Activated naive CD4-positive, alpha-beta T cell treated with anti-CD3 and anti-CD28 coated beads, Interleukin-2, amount 50 U/mL, for 16 hours (primary cell): ENCODE results near the gene SELENBP1.
"Not testable (repeated sequence)": the region's sequence is repeated elsewhere in the genome, so short reads cannot be mapped to it uniquely, and the experiment has no call there.

ENCODE experiments used
- DNase-seq: peaks from one replicate; pipeline ENCODE4 v3.0.0-alpha.2; 2020

Gene SELENBP1

GRCh38 chr1:151372058-151372934 lies at the start of gene SELENBP1:
SELENBP1 (minus strand) TSS chr1:151372705; CDS start chr1:151372641, 64 bp downstream.
- no peak for DNase-seq

GRCh38 chr1:151419819-151420218 lies 47.3 kb upstream of the SELENBP1 start:
- DNase-seq, result no peak

GRCh38 chr1:151418081-151418480 lies 45.6 kb upstream of the SELENBP1 start:
- no peak for DNase-seq

GRCh38 chr1:151416231-151416630 lies 43.7 kb upstream of the SELENBP1 start:
- DNase-seq, result no peak

- DNase-seq, result no peak
These were observed 39.4 kb upstream of the SELENBP1 start for GRCh38 chr1:151411884-151412283.

GRCh38 chr1:151408891-151409290 lies 36.4 kb upstream of the SELENBP1 start:
- DNase-seq, result no peak

- no peak for DNase-seq
These were observed 34.8 kb upstream of the SELENBP1 start for GRCh38 chr1:151407304-151407703.

- DNase-seq, result no peak
These were observed 33.7 kb upstream of the SELENBP1 start for GRCh38 chr1:151406176-151406575.

GRCh38 chr1:151405187-151405951 lies 32.9 kb upstream of the SELENBP1 start:
- DNase-seq, result no peak

- DNase-seq, result no peak
These were observed 31.1 kb upstream of the SELENBP1 start for GRCh38 chr1:151403612-151404011.

GRCh38 chr1:151402764-151403163 lies 30.3 kb upstream of the SELENBP1 start:
- no peak for DNase-seq

- DNase-seq, result no peak
These were observed 29.4 kb upstream of the SELENBP1 start for GRCh38 chr1:151401860-151402259.

- DNase-seq, result no peak
These were observed 28.8 kb upstream of the SELENBP1 start for GRCh38 chr1:151401125-151401788.

GRCh38 chr1:151399324-151400171 lies 27.0 kb upstream of the SELENBP1 start, which contains the start of gene PSMB4:
PSMB4 (plus strand) TSS chr1:151399573; CDS start chr1:151399588, 15 bp downstream.
- peak; percentile 77 for DNase-seq

GRCh38 chr1:151396265-151396664 lies 23.8 kb upstream of the SELENBP1 start:
- DNase-seq, result not testable (repeated sequence)

GRCh38 chr1:151393583-151393982 lies 21.1 kb upstream of the SELENBP1 start:
- DNase-seq, result no peak

GRCh38 chr1:151391079-151391563 lies 18.6 kb upstream of the SELENBP1 start:
- no peak for DNase-seq

- DNase-seq, result not testable (repeated sequence)
These were observed 17.9 kb upstream of the SELENBP1 start for GRCh38 chr1:151390221-151391078.

GRCh38 chr1:151386002-151386401 lies 13.5 kb upstream of the SELENBP1 start:
- no peak for DNase-seq

GRCh38 chr1:151384584-151384983 lies 12.1 kb upstream of the SELENBP1 start:
- DNase-seq, result no peak
